Heart left ventricle (tissue), 16 donors: ENCODE measurements around the gene ACAA2. TPM values are rescaled to one million over a fixed set of nuclear protein-coding genes. Genes with fewer than 3 reads are reported as not detected.

Experiments used
- ATAC-seq, 4 donors: fragments of 200-7000 bp; cut with Tn5 transposase; one replicate each; pipeline ENCODE4 v1.9.1; 2020 to 2022; ENCODE audit warnings: moderate library complexity in 4 of 4, mild to moderate bottlenecking in 3 of 4, moderate number of reproducible peaks in 1 of 4
- DNase-seq, 5 donors: peaks; one replicate each; pipeline ENCODE4 v3.0.0-alpha.2; 2020
- H3K27ac ChIP-seq, 12 donors: fragments of 200-600 bp; sonication (generic) in 4 of 12; one replicate each; pipeline versions ENCODE4 v1.5.0 to v1.8.0; 2016 to 2022; ENCODE audit warnings: mild to moderate bottlenecking in 2 of 12
- H3K27me3 ChIP-seq, 9 donors: fragments of 200-600 bp; sonication (generic) in 2 of 9; one replicate each; pipeline versions ENCODE4 v1.5.1 to v1.8.0; 2016 to 2022; ENCODE audit warnings: mild to moderate bottlenecking in 3 of 9
- H3K36me3 ChIP-seq, 9 donors: fragments of 200-600 bp; sonication (generic) in 2 of 9; one replicate each; pipeline versions ENCODE4 v1.5.0 to v1.8.0; 2018 to 2022; ENCODE audit warnings: mild to moderate bottlenecking in 2 of 9
- H3K4me1 ChIP-seq, 12 donors: fragments of 200-600 bp; sonication (generic) in 4 of 12; one replicate each; pipeline versions ENCODE4 v1.5.0 to v1.8.0; 2016 to 2022; ENCODE audit warnings: mild to moderate bottlenecking in 3 of 12
- H3K4me3 ChIP-seq, 12 donors: fragments of 200-600 bp; sonication (generic) in 4 of 12; one replicate each; pipeline versions ENCODE4 v1.5.0 to v1.8.0; 2017 to 2022; ENCODE audit warnings: mild to moderate bottlenecking in 9 of 12, moderate library complexity in 4 of 12
- H3K9me3 ChIP-seq, 12 donors: fragments of 200-600 bp; sonication (generic) in 4 of 12; one replicate each; pipeline versions ENCODE4 v1.5.0 to v1.8.0; 2016 to 2022; ENCODE audit warnings: mild to moderate bottlenecking in 1 of 12
- POLR2A ChIP-seq, 2 donors: fragments of 450-650 bp; IDR thresholded peaks; one replicate each; pipeline ENCODE4 v1.6.1; 2017; ENCODE audit warnings: antibody characterized with exemption in 2 of 2, mild to moderate bottlenecking in 2 of 2, moderate library complexity in 2 of 2
- WGBS, 4 donors: extraction: QIAGEN DNeasy Blood & Tissue Kit in 2 of 4; methylation state at CpG; one replicate each; pipeline versions ENCODE4 v1.1.5 to v1.1.7; 2013 to 2018; 5-methylcytosine and 5-hydroxymethylcytosine counted together
- intact Hi-C, 10 donors: fragments of 100-400 bp; cut with DNase I; formaldehyde crosslinking; loops; one replicate each; pipeline versions ENCODE4 v1.11.1 to v1.14.2; 2022
- polyA plus RNA-seq, 2 donors: library from polyadenylated mRNA; stranded (reverse); fragments of 200-250 nt; gene quantifications; one replicate each; pipeline ENCODE4 v1.2.3, GENCODE V29; 2013
- total RNA-seq, 9 donors: library from RNA; depleted of rRNA in 2 of 9; stranded (reverse); fragments of >200 nt in 2 of 9; fragmentation: NEBNext Ultra II Directional in 3 of 9; extraction: Animal tissue kit (Norgen Biotek cat#: 25700) in 3 of 9; gene quantifications; one replicate each; pipeline versions ENCODE4 v1.1.0 to v1.2.4, GENCODE V29; 2016 to 2023
- TF ChIP-seq, protein P1 (sequence below), 12 donors: fragments of 200-600 bp; sonication (generic) in 4 of 12; IDR thresholded peaks; one replicate each; pipeline versions ENCODE4 v1.5.0 to v1.8.0; 2018 to 2022; ENCODE audit warnings: antibody characterized with exemption in 12 of 12, mild to moderate bottlenecking in 5 of 12
- donor health status: ischemic (EF 13 %, LVEDD 7.1; RV severe dilation, severe dysfunction).
- donor health status: healthy with polysubstance abuse.
- donor health status: DM: no; HTN: yes; CAD: no.
- donor health status: DM: no; HTN: no; CAD: no.
- donor health status: ischemic (EF 25% LVEDD 6.9; RV normal size, moderate dysfunction).
- donor health status: ischemic (EF 25% LVEDD 5.7; RV mildly dilated, moderate dysfunction).
- donor health status: healthy.
- donor health status: DM: yes; HTN: yes; CAD: no.
- donor health status: ischemic (EF 35%, LVEDD 5.7; RV mildly dilated, moderate dysfunction).
- donor health status: nonischemic (EF 11% LVEDD 7.7; RV severe dilation, severe dysfunction).
- donor health status: DM: yes; HTN: yes; CAD: no.
- donor health status: PGD.
- donor health status: ischemic (EF 29% LVEDD 5.4; RV normal size, mild dysfunction).
- donor health status: nonischemic (EF 23%, LVEDD 6.1; RV moderate dilation, normal function).

Gene ACAA2
- total and polyA plus RNA-seq, 11 donors = 129 to 379 (median 221) TPM

DNA sequence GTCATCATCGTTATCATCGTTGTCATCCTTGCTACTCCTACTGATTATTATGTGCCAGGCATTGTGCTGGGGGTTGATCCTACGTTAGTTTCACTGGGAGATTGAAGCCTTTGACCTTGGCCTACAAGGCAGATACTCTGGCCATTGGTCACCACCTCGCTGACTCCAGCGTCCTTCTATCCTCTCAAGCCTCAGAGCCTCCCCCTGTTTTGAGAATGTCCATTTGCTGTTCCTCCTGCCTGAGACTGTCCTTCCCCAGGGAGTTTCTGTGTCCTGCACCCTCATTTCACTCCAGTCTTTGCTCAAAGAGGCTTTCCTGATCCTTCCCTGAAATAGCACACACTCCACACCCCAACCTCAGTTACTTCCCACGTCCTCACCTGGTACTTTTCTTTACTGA lies 57.8 kb downstream of the ACAA2 start:
- Histone ChIP-seq H3K27ac (no peak overlapping the region), H3K9me3 (peaks cover 0 to 2% (median 0%) of the 10 kb centered on the region in 12 donors), H3K4me1 (no peaks in the 10 kb centered on the region), H3K36me3 (no peaks in the 10 kb centered on the region), H3K4me3 (no peak overlapping the region), H3K27me3 (peaks cover 0 to 23% (median 0%) of the 10 kb centered on the region in 9 donors)
- intact Hi-C loops = no loop called here
- WGBS, 4 donors = 88 to 91% (median 91%) methylated on average over 6 of the region's 6 CpGs
- DNase-seq = no peak
- ATAC-seq = no peak
- TF ChIP-seq POLR2A (IDR thresholded peaks at IDR 0.05) = no peak
- TF ChIP-seq, protein P1, sequence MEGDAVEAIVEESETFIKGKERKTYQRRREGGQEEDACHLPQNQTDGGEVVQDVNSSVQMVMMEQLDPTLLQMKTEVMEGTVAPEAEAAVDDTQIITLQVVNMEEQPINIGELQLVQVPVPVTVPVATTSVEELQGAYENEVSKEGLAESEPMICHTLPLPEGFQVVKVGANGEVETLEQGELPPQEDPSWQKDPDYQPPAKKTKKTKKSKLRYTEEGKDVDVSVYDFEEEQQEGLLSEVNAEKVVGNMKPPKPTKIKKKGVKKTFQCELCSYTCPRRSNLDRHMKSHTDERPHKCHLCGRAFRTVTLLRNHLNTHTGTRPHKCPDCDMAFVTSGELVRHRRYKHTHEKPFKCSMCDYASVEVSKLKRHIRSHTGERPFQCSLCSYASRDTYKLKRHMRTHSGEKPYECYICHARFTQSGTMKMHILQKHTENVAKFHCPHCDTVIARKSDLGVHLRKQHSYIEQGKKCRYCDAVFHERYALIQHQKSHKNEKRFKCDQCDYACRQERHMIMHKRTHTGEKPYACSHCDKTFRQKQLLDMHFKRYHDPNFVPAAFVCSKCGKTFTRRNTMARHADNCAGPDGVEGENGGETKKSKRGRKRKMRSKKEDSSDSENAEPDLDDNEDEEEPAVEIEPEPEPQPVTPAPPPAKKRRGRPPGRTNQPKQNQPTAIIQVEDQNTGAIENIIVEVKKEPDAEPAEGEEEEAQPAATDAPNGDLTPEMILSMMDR (IDR thresholded peaks at IDR 0.05) = no peak

DNA sequence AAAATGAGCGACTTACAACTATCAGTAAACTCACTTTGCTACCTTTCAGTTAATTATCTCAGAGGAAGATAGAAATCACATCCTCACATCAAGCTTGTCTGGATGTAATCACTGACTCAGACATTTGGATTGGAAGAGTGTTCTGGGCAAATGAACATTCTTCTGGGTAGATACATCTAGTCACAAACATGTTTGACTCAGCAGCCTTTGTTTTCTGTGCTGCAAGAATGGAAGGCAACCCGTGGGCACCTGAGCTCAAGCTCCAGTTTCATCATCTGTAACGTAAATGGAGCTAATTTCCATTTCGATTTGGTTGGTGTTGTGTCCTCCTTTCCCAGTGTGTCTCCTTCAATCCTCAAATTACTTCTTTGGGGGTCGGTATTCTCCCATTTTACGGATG lies 58.5 kb downstream of the ACAA2 start:
- intact Hi-C loops = no loop called here
- TF ChIP-seq, protein P1 (IDR thresholded peaks at IDR 0.05) = no peak
- TF ChIP-seq POLR2A (IDR thresholded peaks at IDR 0.05) = no peak
- Histone ChIP-seq H3K27ac (no peak overlapping the region), H3K9me3 (peaks cover 0 to 2% (median 0%) of the 10 kb centered on the region in 12 donors), H3K4me1 (no peaks in the 10 kb centered on the region), H3K4me3 (no peak overlapping the region), H3K27me3 (peaks cover 0 to 18% (median 0%) of the 10 kb centered on the region in 9 donors), H3K36me3 (no peaks in the 10 kb centered on the region)
- WGBS, 4 donors = 90 to 93% (median 91%) methylated on average over 6 of the region's 6 CpGs
- DNase-seq (no peak), ATAC-seq (no peak)

- no peak for TF ChIP-seq POLR2A (IDR thresholded peaks at IDR 0.05)
- TF ChIP-seq, protein P1 (IDR thresholded peaks at IDR 0.05) = no peak
- 93 to 100% (median 99%) methylated on average over 1 of the region's 1 CpG for WGBS, 4 donors
- no peak for DNase-seq
- Histone ChIP-seq H3K27ac (no peak overlapping the region), H3K36me3 (no peaks in the 10 kb centered on the region), H3K4me3 (no peak overlapping the region), H3K4me1 (no peaks in the 10 kb centered on the region), H3K9me3 (peaks cover 0 to 2% (median 0%) of the 10 kb centered on the region in 12 donors), H3K27me3 (peaks cover 0 to 17% (median 0%) of the 10 kb centered on the region in 9 donors)
- no peak for ATAC-seq
- intact Hi-C loops = no loop called here
Measured at GRCh38 chr18:49753643-49754042, 59.7 kb downstream of the ACAA2 start.

DNA sequence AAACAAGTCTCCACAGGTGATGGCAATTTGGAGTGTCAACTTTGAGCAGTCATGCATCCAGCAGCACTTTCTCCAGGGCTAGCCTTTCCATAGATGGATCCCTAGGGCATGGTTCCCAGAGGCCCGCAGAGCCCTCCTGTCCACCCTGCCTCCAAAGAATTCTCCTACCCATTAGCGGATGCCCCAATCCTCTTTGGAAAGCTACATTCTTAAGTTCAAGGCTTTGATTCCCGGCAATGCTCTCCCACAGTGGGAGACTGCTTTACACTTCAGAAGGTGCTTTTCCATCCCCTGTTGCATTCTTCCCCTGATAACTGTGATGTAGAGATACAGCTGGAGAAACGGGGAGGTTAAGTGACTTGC lies 61.3 kb downstream of the ACAA2 start:
- Histone ChIP-seq H3K27me3 (peaks cover 0 to 17% (median 0%) of the 10 kb centered on the region in 9 donors), H3K27ac (no peak overlapping the region), H3K4me1 (no peaks in the 10 kb centered on the region), H3K36me3 (no peaks in the 10 kb centered on the region), H3K4me3 (no peak overlapping the region), H3K9me3 (peaks cover 0 to 2% (median 0%) of the 10 kb centered on the region in 12 donors)
- DNase-seq (no peak), ATAC-seq (no peak)
- intact Hi-C loops = no loop called here
- TF ChIP-seq, protein P1 (IDR thresholded peaks at IDR 0.05) = no peak
- TF ChIP-seq POLR2A (IDR thresholded peaks at IDR 0.05) = no peak
- 41 to 56% (median 48%) methylated on average over 4 of the region's 4 CpGs for WGBS, 4 donors
